Prostate gland (tissue), 2 donors: ENCODE measurements around the gene DSTN.

Source experiments
- CTCF ChIP-seq, 4 experiments: fragments of 200-600 bp in 2 of 4; fragments of 450-650 bp in 2 of 4; sonication (generic) in 2 of 4; IDR thresholded peaks; 1 replicate in 3 of 4; 2 replicates in 1 of 4; pipeline ENCODE4 v1.5.1; 2016 to 2019; ENCODE audit warnings: antibody characterized with exemption in 4 of 4, mild to moderate bottlenecking in 2 of 4, moderate library complexity in 2 of 4
- POLR2A ChIP-seq: fragments of 450-650 bp; IDR thresholded peaks from one replicate; pipeline ENCODE4 v1.6.1; 2016; ENCODE audit warnings: antibody characterized with exemption, mild to moderate bottlenecking
- POLR2AphosphoS5 ChIP-seq: sonication (generic); formaldehyde crosslinking; IDR thresholded peaks from one replicate; pipeline ENCODE4 v1.6.1; 2017; ENCODE audit warnings: antibody characterized with exemption

GRCh38 chr20:17545127-17545526, 24.7 kb upstream of the DSTN start:
- TF ChIP-seq CTCF (IDR thresholded peaks at IDR 0.05) (no peak), POLR2AphosphoS5 (no peak), POLR2A (no peak)
